Measurements from ENCODE around the gene USP13. TPM values are rescaled to one million over a fixed set of nuclear protein-coding genes. Genes with fewer than 3 reads are reported as not detected.

Gene USP13
- total and polyA plus RNA-seq, 2 donors (not counting 3 experiments of a cell fraction or from before 2014, with no cell fraction given): 5.8 to 24.0 TPM

GRCh38 chr3:179666436-179667035 lies 13.7 kb downstream of the USP13 start:
- DNase-seq (ENCODE audit: low read depth, low spot score): peak; percentile 27
- Histone ChIP-seq H3K27me3 (ENCODE audit: control insufficient read depth in 2 of 2, insufficient read depth in 2 of 2, low read length in 2 of 2) (no peaks in the 10 kb centered on the region), H3K4me2 (ENCODE audit: insufficient read depth, low read length) (no peak overlapping the region), H3K4me1 (ENCODE audit: control insufficient read depth, extremely low read depth, insufficient read depth, low read length) (peaks cover 14% of the 10 kb centered on the region), H3K9me1 (replicated peaks; ENCODE audit: control insufficient read depth, extremely low read depth, insufficient read depth, low read length) (no peaks in the 10 kb centered on the region), H3K27ac (ENCODE audit: insufficient read depth, low read depth, low read length) (no peak overlapping the region), H2AFZ (ENCODE audit: low read depth, low read length) (no peak overlapping the region), H4K20me1 (replicated peaks; ENCODE audit: control insufficient read depth, extremely low read depth, insufficient read depth, low read length) (no peaks in the 10 kb centered on the region), H3K9ac (replicated peaks; ENCODE audit: extremely low read depth, insufficient read depth, low read length) (no peak overlapping the region), H3K9me3 (replicated peaks; ENCODE audit: control insufficient read depth, insufficient read depth, low read length) (no peaks in the 10 kb centered on the region), H3K36me3 (ENCODE audit: control insufficient read depth in 2 of 2, extremely low read depth in 1 of 2, insufficient read depth in 2 of 2, low read length in 2 of 2) (no peaks in the 10 kb centered on the region), H3K79me2 (ENCODE audit: control insufficient read depth, insufficient read depth, low read length) (peaks cover 75% of the 10 kb centered on the region), H3K4me3 (replicated peaks in 1 of 3; ENCODE audit: insufficient read depth in 1 of 3, low read depth in 1 of 3, low read length in 3 of 3) (no peak overlapping the region)
- ChIA-PET CTCF (interaction anchor here (0.6 to 3.8 kb wide), 5 partner anchors 8 to 84 kb away, joined by 3 to 18 read pairs (median 4); no protein-coding TSS in a partner anchor), POLR2A (no interaction called here)
- no TSS peak for BruUV-seq (replicated peaks)
- FAIRE-seq: no peak
- intact Hi-C loops (cut with micrococcal nuclease): no loop called here
- dilution Hi-C loops (cut with MboI; ENCODE audit: extremely low pct_ligation_motif_present, low sequenced_read_pairs): no loop called here
- no peak for TF ChIP-seq CTCF (IDR thresholded peaks at IDR 0.05; ENCODE audit: extremely low read depth in 1 of 2, insufficient read depth in 1 of 2, low read depth in 1 of 2, low read length in 2 of 2)
- TF ChIP-seq EZH2 (IDR thresholded peaks at IDR 0.05; ENCODE audit: borderline replicate concordance, low read depth, low read length, severe bottlenecking): no peak
- TF ChIP-seq MYC (IDR thresholded peaks at IDR 0.05; ENCODE audit: low read depth, low read length): no peak
- no peak for TF ChIP-seq GATA2 (IDR thresholded peaks at IDR 0.05; ENCODE audit: insufficient read depth, insufficient read length, low read depth, low read length)
- TF ChIP-seq POLR2A (IDR thresholded peaks at IDR 0.05; ENCODE audit: low read depth, low read length): no peak
- no peak for TF ChIP-seq MAX (IDR thresholded peaks at IDR 0.05; ENCODE audit: insufficient read depth, insufficient read length)
- TF ChIP-seq JUN (IDR thresholded peaks at IDR 0.05; ENCODE audit: borderline replicate concordance, insufficient read depth, insufficient read length, low read depth): no peak

All from endothelial cell of umbilical vein (primary cell).